Caco-2 (cell line): ENCODE measurements around the gene DNAJA2. TPM values are rescaled to one million over a fixed set of nuclear protein-coding genes. Genes with fewer than 3 reads are reported as not detected.

Experiments used
- BruUV-seq: library from RNA; stranded (reverse); fragments of 400-500 nt; replicated peaks from 2 replicates; lab custom pipeline; 2021; lab: Mats Ljungman, UMichigan
- CTCF ChIA-PET: fragments of 300-600 bp; sonication (Branson Sonifier 250); formaldehyde crosslinking; loops from one replicate; lab custom pipeline; 2022; ENCODE audit warnings: antibody characterized with exemption; lab: Charles Lee
- POLR2A ChIA-PET: fragments of 300-600 bp; sonication (Branson Sonifier 250); formaldehyde crosslinking; loops from one replicate; lab custom pipeline; 2022; ENCODE audit warnings: antibody characterized with exemption; lab: Charles Lee
- DNase-seq, 2 experiments: peaks; one replicate each; pipeline versions ENCODE4 v3.0.0 to v3.0.0-alpha.2; 2020 to 2022
- H3K27me3 ChIP-seq: replicated peaks from 2 replicates; pipeline ENCODE4 v1.6.0; 2011; ENCODE audit warnings: low read length; ENCODE audit not compliant: control insufficient read depth, insufficient read depth
- H3K36me3 ChIP-seq: 2 replicates; pipeline ENCODE4 v1.5.1; 2011; ENCODE audit warnings: low read length; ENCODE audit not compliant: control insufficient read depth, insufficient read depth
- H3K4me1 ChIP-seq: fragments of 250-450 bp; sonication (Bioruptor Pico); 2 replicates; pipeline ENCODE4 v1.5.1; 2020; ENCODE audit warnings: mild to moderate bottlenecking
- H3K4me3 ChIP-seq: 2 replicates; pipeline ENCODE4 v1.5.1; 2011; ENCODE audit warnings: low read depth, mild to moderate bottlenecking, control low read depth, low read length
- H3K9me3 ChIP-seq: fragments of 250-450 bp; sonication (Bioruptor Pico); 2 replicates; pipeline ENCODE4 v1.5.1; 2020; ENCODE audit warnings: mild to moderate bottlenecking, moderate library complexity
- H3K27ac Mint-ChIP-seq: one replicate; pipeline ENCODE4 v1.8.0; 2022; ENCODE audit warnings: mixed read lengths; ENCODE audit not compliant: unreplicated experiment
- H3K27me3 Mint-ChIP-seq: one replicate; pipeline ENCODE4 v1.8.0; 2022; ENCODE audit warnings: mixed read lengths; ENCODE audit not compliant: insufficient read depth, unreplicated experiment
- H3K36me3 Mint-ChIP-seq: one replicate; pipeline ENCODE4 v1.8.0; 2022; ENCODE audit warnings: mild to moderate bottlenecking, mixed read lengths; ENCODE audit not compliant: insufficient read depth, unreplicated experiment
- H3K4me1 Mint-ChIP-seq: one replicate; pipeline ENCODE4 v1.8.0; 2022; ENCODE audit warnings: low read depth, mixed read lengths; ENCODE audit not compliant: unreplicated experiment
- H3K4me3 Mint-ChIP-seq: one replicate; pipeline ENCODE4 v1.8.0; 2022; ENCODE audit warnings: mild to moderate bottlenecking, moderate library complexity, mixed read lengths; ENCODE audit not compliant: unreplicated experiment
- H3K9me3 Mint-ChIP-seq: one replicate; pipeline ENCODE4 v1.8.0; 2022; ENCODE audit warnings: mixed read lengths; ENCODE audit not compliant: unreplicated experiment
- intact Hi-C: fragments of 100-400 bp; cut with micrococcal nuclease; formaldehyde crosslinking; loops from one replicate; pipeline ENCODE4 v1.10.0; 2022; ENCODE audit not compliant: unreplicated experiment
- total RNA-seq: library from RNA; stranded (reverse); gene quantifications from 2 replicates; pipeline ENCODE4 v1.2.3, GENCODE V29; 2022
- TF ChIP-seq, protein P1 (sequence below), 2 experiments: fragments of 200-600 bp in 1 of 2; IDR thresholded peaks; 1 replicate in 1 of 2; 2 replicates in 1 of 2; pipeline versions ENCODE4 v1.5.1 to v1.8.0; 2011 to 2022; ENCODE audit warnings: antibody characterized with exemption in 1 of 2, control low read depth in 1 of 2, inconsistent platforms in 1 of 2, low read depth in 1 of 2, low read length in 1 of 2, mild to moderate bottlenecking in 1 of 2, moderate library complexity in 1 of 2; ENCODE audit not compliant: insufficient read depth in 1 of 2, severe bottlenecking in 1 of 2, unreplicated experiment in 1 of 2

The DNAJA2 gene
- total RNA-seq, 1 experiment from 2014 or later: 56.2 TPM

DNA sequence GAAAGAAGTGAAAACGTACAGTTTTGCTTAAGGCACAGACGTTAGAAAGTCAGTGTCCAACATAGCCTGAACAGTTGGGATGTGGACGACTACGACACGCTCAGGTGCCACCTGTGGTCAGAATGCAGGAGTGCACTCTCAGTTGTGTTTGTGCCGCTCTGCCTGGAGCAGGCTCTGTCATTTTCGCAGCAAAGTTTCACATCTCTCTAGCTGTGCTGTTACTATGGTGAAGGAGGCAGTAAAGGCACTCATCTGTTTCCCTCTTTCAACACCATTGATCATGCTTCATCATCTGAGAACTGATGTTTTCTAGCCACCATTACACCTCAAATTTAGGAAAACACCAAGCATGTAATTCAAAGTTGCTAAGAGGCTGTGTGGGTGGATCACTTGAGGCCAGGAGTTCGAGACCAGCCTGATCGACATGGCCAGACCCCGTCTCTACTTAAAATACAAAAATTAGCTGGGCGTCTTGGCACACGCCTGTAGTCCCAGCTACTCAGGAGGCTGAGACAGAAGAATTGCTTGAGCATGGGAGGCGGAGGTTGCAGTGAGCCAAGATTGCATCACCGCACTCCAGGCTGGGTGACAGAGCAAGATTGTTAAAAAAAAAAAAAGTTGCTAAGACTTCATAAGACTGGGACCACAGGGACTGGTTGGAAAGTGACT lies 44.9 kb upstream of the DNAJA2 start:
- Mint-ChIP-seq H3K27me3 (no peaks in the 10 kb centered on the region), H3K4me1 (no peaks in the 10 kb centered on the region), H3K36me3 (no peaks in the 10 kb centered on the region), H3K27ac (no peak overlapping the region), H3K4me3 (no peak overlapping the region), H3K9me3 (no peaks in the 10 kb centered on the region)
- H3K27me3 ChIP-seq: no peaks in the 10 kb centered on the region
- peak; percentile 72 to 75 for DNase-seq
- BruUV-seq: no TSS peak
- no peaks in the 10 kb centered on the region for H3K4me1 ChIP-seq
- POLR2A ChIA-PET: interaction anchor here (0.7 kb wide), 1 partner anchor 144 kb away, joined by 3 read pairs; no protein-coding TSS in a partner anchor
- TF ChIP-seq, protein P1, sequence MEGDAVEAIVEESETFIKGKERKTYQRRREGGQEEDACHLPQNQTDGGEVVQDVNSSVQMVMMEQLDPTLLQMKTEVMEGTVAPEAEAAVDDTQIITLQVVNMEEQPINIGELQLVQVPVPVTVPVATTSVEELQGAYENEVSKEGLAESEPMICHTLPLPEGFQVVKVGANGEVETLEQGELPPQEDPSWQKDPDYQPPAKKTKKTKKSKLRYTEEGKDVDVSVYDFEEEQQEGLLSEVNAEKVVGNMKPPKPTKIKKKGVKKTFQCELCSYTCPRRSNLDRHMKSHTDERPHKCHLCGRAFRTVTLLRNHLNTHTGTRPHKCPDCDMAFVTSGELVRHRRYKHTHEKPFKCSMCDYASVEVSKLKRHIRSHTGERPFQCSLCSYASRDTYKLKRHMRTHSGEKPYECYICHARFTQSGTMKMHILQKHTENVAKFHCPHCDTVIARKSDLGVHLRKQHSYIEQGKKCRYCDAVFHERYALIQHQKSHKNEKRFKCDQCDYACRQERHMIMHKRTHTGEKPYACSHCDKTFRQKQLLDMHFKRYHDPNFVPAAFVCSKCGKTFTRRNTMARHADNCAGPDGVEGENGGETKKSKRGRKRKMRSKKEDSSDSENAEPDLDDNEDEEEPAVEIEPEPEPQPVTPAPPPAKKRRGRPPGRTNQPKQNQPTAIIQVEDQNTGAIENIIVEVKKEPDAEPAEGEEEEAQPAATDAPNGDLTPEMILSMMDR (IDR thresholded peaks at IDR 0.05; ENCODE audit: insufficient read depth in 1 of 2, low read depth in 1 of 2, low read length in 1 of 2, severe bottlenecking in 1 of 2, unreplicated experiment in 1 of 2): peak; percentile 45 to 75
- H3K9me3 ChIP-seq: no peaks in the 10 kb centered on the region
- no peaks in the 10 kb centered on the region for H3K36me3 ChIP-seq
- H3K4me3 ChIP-seq: no peak overlapping the region
- intact Hi-C loops: loop anchor here (1.0 to 5.0 kb wide), 2 partner anchors 71 to 166 kb away; no protein-coding TSS in a partner anchor
- CTCF ChIA-PET: interaction anchor here (0.6 to 1.4 kb wide), 5 partner anchors 19 to 228 kb away, joined by 3 to 4 read pairs (median 3); partner anchors contain the start of gene DNAJA2

DNA sequence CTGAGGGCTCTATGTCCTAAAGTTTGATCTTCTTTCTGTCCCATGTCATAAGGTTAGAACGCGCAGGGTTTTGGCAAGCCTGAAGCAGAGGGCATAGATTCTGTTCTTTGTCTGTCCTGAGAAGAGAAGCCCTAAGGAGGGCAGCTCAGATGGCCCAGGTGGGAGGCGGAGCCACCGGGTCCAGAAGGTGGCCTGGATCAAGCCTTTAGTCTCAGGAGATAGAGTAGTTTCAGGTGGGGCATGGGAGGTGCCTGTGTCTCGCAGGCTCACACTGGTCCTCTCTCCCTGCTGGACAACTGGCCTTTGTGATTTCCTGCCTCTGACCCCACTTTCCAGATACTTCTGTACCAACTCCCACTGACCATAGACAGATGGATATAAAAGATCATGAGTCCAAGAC lies 44.2 kb upstream of the DNAJA2 start:
- BruUV-seq: no TSS peak
- Mint-ChIP-seq H3K4me1 (no peaks in the 10 kb centered on the region), H3K9me3 (no peaks in the 10 kb centered on the region), H3K36me3 (no peaks in the 10 kb centered on the region), H3K27me3 (no peaks in the 10 kb centered on the region), H3K4me3 (no peak overlapping the region), H3K27ac (no peak overlapping the region)
- Histone ChIP-seq H3K27me3 (no peaks in the 10 kb centered on the region), H3K4me1 (no peaks in the 10 kb centered on the region), H3K9me3 (no peaks in the 10 kb centered on the region), H3K36me3 (no peaks in the 10 kb centered on the region), H3K4me3 (no peak overlapping the region)
- intact Hi-C loops: loop anchor here (1.0 to 5.0 kb wide), 2 partner anchors 70 to 165 kb away; no protein-coding TSS in a partner anchor
- TF ChIP-seq, protein P1 (IDR thresholded peaks at IDR 0.05; ENCODE audit: insufficient read depth in 1 of 2, low read depth in 1 of 2, low read length in 1 of 2, severe bottlenecking in 1 of 2, unreplicated experiment in 1 of 2): no peak
- ChIA-PET CTCF (no interaction called here), POLR2A (no interaction called here)
- no peak for DNase-seq

DNA sequence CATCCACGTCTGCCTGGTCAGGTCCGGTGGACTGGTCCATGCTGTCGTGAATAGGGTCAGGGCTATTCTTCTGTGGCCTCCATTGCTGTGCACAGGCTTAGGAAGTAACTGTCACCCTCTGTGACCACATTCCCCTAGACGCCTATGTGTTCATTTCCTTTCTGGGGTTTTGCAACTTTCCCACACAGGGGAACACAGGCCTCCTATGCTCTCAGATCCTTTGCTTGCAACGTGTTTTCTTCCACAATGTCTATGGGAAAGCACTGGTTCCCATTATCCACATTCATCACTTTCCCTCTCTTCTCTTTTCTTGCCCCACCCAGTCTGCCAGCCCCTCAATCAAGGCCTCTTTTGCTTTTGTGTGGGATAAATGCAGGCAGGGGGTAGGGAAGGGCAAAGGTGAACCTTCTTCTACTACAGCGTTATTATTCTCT lies 43.2 kb upstream of the DNAJA2 start:
- Mint-ChIP-seq H3K27me3 (no peaks in the 10 kb centered on the region), H3K4me3 (no peak overlapping the region), H3K27ac (no peak overlapping the region), H3K36me3 (no peaks in the 10 kb centered on the region), H3K4me1 (no peaks in the 10 kb centered on the region), H3K9me3 (no peaks in the 10 kb centered on the region)
- H3K4me1 ChIP-seq: no peaks in the 10 kb centered on the region
- intact Hi-C loops: loop anchor here (5.0 kb wide), 1 partner anchor 164 kb away; no protein-coding TSS in a partner anchor
- no TSS peak for BruUV-seq
- ChIA-PET POLR2A (no interaction called here), CTCF (no interaction called here)
- TF ChIP-seq, protein P1 (IDR thresholded peaks at IDR 0.05; ENCODE audit: insufficient read depth in 1 of 2, low read depth in 1 of 2, low read length in 1 of 2, severe bottlenecking in 1 of 2, unreplicated experiment in 1 of 2): no peak
- H3K27me3 ChIP-seq: no peaks in the 10 kb centered on the region
- no peak overlapping the region for H3K4me3 ChIP-seq
- no peaks in the 10 kb centered on the region for H3K9me3 ChIP-seq
- DNase-seq: no peak
- H3K36me3 ChIP-seq: no peaks in the 10 kb centered on the region
